GM23338 (cell line): ENCODE data around the gene ING1.

ENCODE experiments used
- CREB1 ChIP-seq: fragments of 250-450 bp; sonication (Bioruptor Pico); IDR thresholded peaks from 2 replicates; pipeline ENCODE4 v1.5.0; 2020; ENCODE audit warnings: low read depth, mild to moderate bottlenecking, moderate library complexity
- CTCF ChIP-seq, 2 experiments: fragments of 200-600 bp in 1 of 2; sonication (generic) in 1 of 2; conservative IDR thresholded peaks; 2 replicates each; pipeline versions ENCODE4 v1.5.1 to v1.6.1; 2016 to 2017; ENCODE audit warnings: antibody characterized with exemption in 2 of 2, low read depth in 2 of 2, mild to moderate bottlenecking in 2 of 2, moderate library complexity in 1 of 2
- EZH2 ChIP-seq: fragments of 200-600 bp; sonication (generic); IDR thresholded peaks from one replicate; pipeline ENCODE4 v1.8.0; 2017; ENCODE audit warnings: antibody characterized with exemption, mild to moderate bottlenecking, low read depth; ENCODE audit not compliant: unreplicated experiment
- EZH2phosphoT487 ChIP-seq: fragments of 200-600 bp; sonication (generic); IDR thresholded peaks from one replicate; pipeline ENCODE4 v1.8.1; 2018; ENCODE audit warnings: antibody characterized with exemption; ENCODE audit not compliant: unreplicated experiment
- JUNB ChIP-seq: IDR thresholded peaks from one replicate; pipeline ENCODE4 v1.6.1; 2016; ENCODE audit warnings: antibody characterized with exemption; ENCODE audit not compliant: unreplicated experiment
- POLR2AphosphoS5 ChIP-seq: IDR thresholded peaks from 2 replicates; pipeline ENCODE4 v1.6.1; 2016; ENCODE audit warnings: antibody characterized with exemption, low read depth
- REST ChIP-seq: IDR thresholded peaks from one replicate; pipeline ENCODE4 v1.6.1; 2018; ENCODE audit warnings: antibody characterized with exemption; ENCODE audit not compliant: unreplicated experiment
- STAT1 ChIP-seq: IDR thresholded peaks from one replicate; pipeline ENCODE4 v1.6.1; 2016; ENCODE audit warnings: antibody characterized with exemption; ENCODE audit not compliant: unreplicated experiment
- ZNF114 ChIP-seq: fragments of 250-450 bp; sonication (Bioruptor Pico); IDR thresholded peaks from 2 replicates; pipeline ENCODE4 v1.5.0; 2020; ENCODE audit warnings: mild to moderate bottlenecking, moderate library complexity
- ZNF331 ChIP-seq: fragments of 250-450 bp; sonication (Bioruptor Pico); IDR thresholded peaks from 2 replicates; pipeline ENCODE4 v1.5.0; 2020; ENCODE audit warnings: low read depth, mild to moderate bottlenecking, moderate library complexity
- ZNF462 ChIP-seq: fragments of 250-450 bp; sonication (Bioruptor Pico); IDR thresholded peaks from 2 replicates; pipeline ENCODE4 v1.5.0; 2020; ENCODE audit warnings: mild to moderate bottlenecking, moderate library complexity

GRCh38 chr13:110705356-110705825 lies 8.1 kb upstream of the ING1 start:
- TF ChIP-seq REST = no peak
- no peak for TF ChIP-seq CTCF (conservative IDR thresholded peaks at IDR 0.05; ENCODE audit: low read depth in 2 of 2)
- no peak for TF ChIP-seq STAT1
- TF ChIP-seq EZH2 = no peak
- TF ChIP-seq EZH2phosphoT487 = no peak
- no peak for TF ChIP-seq POLR2AphosphoS5
- TF ChIP-seq CREB1 = no peak
- no peak for TF ChIP-seq ZNF114 (CRISPR knock-in tag)
- TF ChIP-seq JUNB = no peak
- TF ChIP-seq ZNF462 (CRISPR knock-in tag) = no peak
- TF ChIP-seq ZNF331 = no peak
